Measurements from ENCODE around the gene SLC25A3. TPM values are rescaled to one million over a fixed set of nuclear protein-coding genes. Genes with fewer than 3 reads are reported as not detected.

The SLC25A3 gene
- total RNA-seq, 2 experiments from 2014 or later = 665 to 672 TPM

- intact Hi-C loops (cut with micrococcal nuclease) = no loop called here
- no peaks in the 10 kb centered on the region for H3K9me3 Mint-ChIP-seq
- CTCF ChIA-PET = interaction anchor here (5.2 kb wide), 1 partner anchor 13 kb away, joined by 34 read pairs; no protein-coding TSS in a partner anchor
- POLR2A ChIA-PET = interaction anchor here (0.6 kb wide), 1 partner anchor 224 kb away, joined by 3 read pairs; no protein-coding TSS in a partner anchor
- no peak for TF ChIP-seq CTCF (IDR thresholded peaks at IDR 0.05)
- no peaks in the 10 kb centered on the region for H3K4me1 Mint-ChIP-seq (ENCODE audit: low read depth)
- no peaks in the 10 kb centered on the region for H3K36me3 Mint-ChIP-seq (ENCODE audit: low read depth)
- H3K4me3 Mint-ChIP-seq = no peak overlapping the region
- no peaks in the 10 kb centered on the region for H3K27me3 Mint-ChIP-seq
- H3K27ac Mint-ChIP-seq = no peak overlapping the region
- no peak for ATAC-seq
- DNase-seq = no peak
Measured at GRCh38 chr12:98579347-98579746, 14.1 kb upstream of the SLC25A3 start.

GRCh38 chr12:98579835-98580234 lies 13.7 kb upstream of the SLC25A3 start:
- DNase-seq (no peak), ATAC-seq (no peak)
- Mint-ChIP-seq H3K9me3 (no peaks in the 10 kb centered on the region), H3K4me1 (ENCODE audit: low read depth) (no peaks in the 10 kb centered on the region), H3K4me3 (no peak overlapping the region), H3K27ac (no peak overlapping the region), H3K36me3 (ENCODE audit: low read depth) (no peaks in the 10 kb centered on the region), H3K27me3 (no peaks in the 10 kb centered on the region)
- CTCF ChIA-PET = interaction anchor here (5.2 kb wide), 1 partner anchor 13 kb away, joined by 34 read pairs; no protein-coding TSS in a partner anchor
- intact Hi-C loops (cut with micrococcal nuclease) = no loop called here
- TF ChIP-seq CTCF (IDR thresholded peaks at IDR 0.05) = no peak
- POLR2A ChIA-PET = interaction anchor here (0.6 kb wide), 1 partner anchor 223 kb away, joined by 3 read pairs; no protein-coding TSS in a partner anchor

- Mint-ChIP-seq H3K36me3 (ENCODE audit: low read depth) (no peaks in the 10 kb centered on the region), H3K9me3 (no peaks in the 10 kb centered on the region), H3K27ac (no peak overlapping the region), H3K4me1 (ENCODE audit: low read depth) (no peaks in the 10 kb centered on the region), H3K27me3 (no peaks in the 10 kb centered on the region), H3K4me3 (no peak overlapping the region)
- intact Hi-C loops (cut with micrococcal nuclease) = no loop called here
- TF ChIP-seq CTCF (IDR thresholded peaks at IDR 0.05) = no peak
- DNase-seq (no peak), ATAC-seq (no peak)
- POLR2A ChIA-PET = interaction anchor here (1.0 to 1.1 kb wide), 2 partner anchors 13 to 47 kb away, joined by 3 to 4 read pairs; partner anchors contain the start of gene SLC25A3
- CTCF ChIA-PET = interaction anchor here (1.1 kb wide), 2 partner anchors 10 to 12 kb away, joined by 3 to 5 read pairs; no protein-coding TSS in a partner anchor
Measured at GRCh38 chr12:98580695-98581094, 12.8 kb upstream of the SLC25A3 start.

GRCh38 chr12:98581101-98581500 lies 12.4 kb upstream of the SLC25A3 start:
- intact Hi-C loops (cut with micrococcal nuclease) = no loop called here
- H3K4me3 Mint-ChIP-seq = no peak overlapping the region
- no peaks in the 10 kb centered on the region for H3K4me1 Mint-ChIP-seq (ENCODE audit: low read depth)
- no peaks in the 10 kb centered on the region for H3K9me3 Mint-ChIP-seq
- DNase-seq (no peak), ATAC-seq (no peak)
- H3K27me3 Mint-ChIP-seq = no peaks in the 10 kb centered on the region
- H3K36me3 Mint-ChIP-seq (ENCODE audit: low read depth) = no peaks in the 10 kb centered on the region
- ChIA-PET CTCF (interaction anchor here (0.8 to 1.1 kb wide), 5 partner anchors 9 to 48 kb away, joined by 3 to 5 read pairs (median 4); no protein-coding TSS in a partner anchor), POLR2A (interaction anchor here (1.0 to 1.1 kb wide), 2 partner anchors 12 to 47 kb away, joined by 3 to 4 read pairs; partner anchors contain the start of gene SLC25A3)
- TF ChIP-seq CTCF (IDR thresholded peaks at IDR 0.05) = no peak
- H3K27ac Mint-ChIP-seq = no peak overlapping the region

GRCh38 chr12:98582093-98582492 lies 11.4 kb upstream of the SLC25A3 start:
- ATAC-seq (no peak), DNase-seq (no peak)
- intact Hi-C loops (cut with micrococcal nuclease) = no loop called here
- CTCF ChIA-PET = interaction anchor here (1.0 to 1.1 kb wide), 2 partner anchors 15 to 49 kb away, joined by 4 read pairs; no protein-coding TSS in a partner anchor
- Mint-ChIP-seq H3K9me3 (no peaks in the 10 kb centered on the region), H3K27me3 (no peaks in the 10 kb centered on the region), H3K4me3 (no peak overlapping the region), H3K4me1 (ENCODE audit: low read depth) (no peaks in the 10 kb centered on the region), H3K27ac (no peak overlapping the region), H3K36me3 (ENCODE audit: low read depth) (no peaks in the 10 kb centered on the region)
- POLR2A ChIA-PET = interaction anchor here (0.8 to 1.9 kb wide), 2 partner anchors 11 to 625 kb away, joined by 3 to 5 read pairs; partner anchors contain the start of gene SLC25A3
- TF ChIP-seq CTCF (IDR thresholded peaks at IDR 0.05) = no peak

All from activated CD8-positive, alpha-beta T cell treated with anti-CD3 and anti-CD28 coated beads for 36 hours (primary cell).